HEK293 (cell line): ENCODE measurements around the gene RPS23.
A peak's percentile ranks its signal among the peaks of the same experiment; 100 is the strongest.

Experiments used
- BCL6B ChIP-seq: fragments of 450-650 bp; formaldehyde crosslinking; IDR thresholded peaks from 2 replicates; pipeline ENCODE4 v1.5.1; 2017; ENCODE audit warnings: missing biosample characterization, missing genetic modification characterization
- EGR2 ChIP-seq: fragments of 450-650 bp; formaldehyde crosslinking; IDR thresholded peaks from 2 replicates; pipeline ENCODE4 v1.5.1; 2016; ENCODE audit warnings: low read depth, missing biosample characterization, missing genetic modification characterization
- HOXA7 ChIP-seq: sonication (generic); formaldehyde crosslinking; IDR thresholded peaks from 2 replicates; pipeline ENCODE4 v1.8.1; 2022; ENCODE audit warnings: missing genetic modification reagents, borderline replicate concordance
- KLF1 ChIP-seq: fragments of 450-650 bp; formaldehyde crosslinking; IDR thresholded peaks from 2 replicates; pipeline ENCODE4 v1.5.1; 2016; ENCODE audit warnings: missing biosample characterization, missing genetic modification characterization
- KLF16 ChIP-seq: fragments of 450-650 bp; formaldehyde crosslinking; IDR thresholded peaks from 2 replicates; pipeline ENCODE4 v1.5.1; 2017; ENCODE audit warnings: missing biosample characterization, missing genetic modification characterization
- PRDM10 ChIP-seq: fragments of 450-650 bp; formaldehyde crosslinking; IDR thresholded peaks from 2 replicates; pipeline ENCODE4 v1.5.1; 2016; ENCODE audit warnings: missing biosample characterization, missing genetic modification characterization
- TSHZ1 ChIP-seq: fragments of 450-650 bp; formaldehyde crosslinking; IDR thresholded peaks from 2 replicates; pipeline ENCODE4 v1.5.1; 2016; ENCODE audit warnings: missing biosample characterization, missing genetic modification characterization, borderline replicate concordance
- ZEB2 ChIP-seq: fragments of 450-650 bp; formaldehyde crosslinking; IDR thresholded peaks from 2 replicates; pipeline ENCODE4 v1.5.1; 2016; ENCODE audit warnings: missing biosample characterization, missing genetic modification characterization
- ZNF112 ChIP-seq: fragments of 450-650 bp; formaldehyde crosslinking; IDR thresholded peaks from 2 replicates; pipeline ENCODE4 v1.5.0; 2017; ENCODE audit warnings: missing biosample characterization, missing genetic modification characterization
- ZNF132 ChIP-seq: fragments of 450-650 bp; formaldehyde crosslinking; IDR thresholded peaks from 2 replicates; pipeline ENCODE4 v1.5.1; 2017; ENCODE audit warnings: missing biosample characterization, missing genetic modification characterization, borderline replicate concordance
- ZNF138 ChIP-seq: fragments of 450-650 bp; formaldehyde crosslinking; IDR thresholded peaks from 2 replicates; pipeline ENCODE4 v1.5.1; 2016; ENCODE audit warnings: missing biosample characterization, missing genetic modification characterization, borderline replicate concordance
- ZNF140 ChIP-seq: fragments of 450-650 bp; formaldehyde crosslinking; IDR thresholded peaks from 2 replicates; pipeline ENCODE4 v1.5.1; 2016; ENCODE audit warnings: missing biosample characterization, missing genetic modification characterization
- ZNF426 ChIP-seq: fragments of 450-650 bp; formaldehyde crosslinking; IDR thresholded peaks from 2 replicates; pipeline ENCODE4 v1.5.1; 2017; ENCODE audit warnings: missing biosample characterization, missing genetic modification characterization, mild to moderate bottlenecking, inconsistent platforms, moderate library complexity
- ZNF514 ChIP-seq: fragments of 450-650 bp; formaldehyde crosslinking; IDR thresholded peaks from 2 replicates; pipeline ENCODE4 v1.5.1; 2016; ENCODE audit warnings: missing biosample characterization, missing genetic modification characterization
- ZNF518A ChIP-seq: fragments of 450-650 bp; formaldehyde crosslinking; conservative IDR thresholded peaks from 2 replicates; pipeline ENCODE4 v1.5.1; 2016; ENCODE audit warnings: low read depth, missing biosample characterization, missing genetic modification characterization
- ZNF530 ChIP-seq: fragments of 450-650 bp; formaldehyde crosslinking; IDR thresholded peaks from 2 replicates; pipeline ENCODE4 v1.5.1; 2016; ENCODE audit warnings: low read depth, missing biosample characterization, missing genetic modification characterization
- ZNF555 ChIP-seq: fragments of 450-650 bp; formaldehyde crosslinking; conservative IDR thresholded peaks from 2 replicates; pipeline ENCODE4 v1.5.1; 2017; ENCODE audit warnings: missing biosample characterization, mild to moderate bottlenecking, missing genetic modification characterization, inconsistent platforms
- ZNF626 ChIP-seq: fragments of 450-650 bp; sonication (Bioruptor Pico); formaldehyde crosslinking; IDR thresholded peaks from 2 replicates; pipeline ENCODE4 v1.5.1; 2018; ENCODE audit warnings: missing biosample characterization, missing genetic modification characterization, inconsistent platforms
- ZNF701 ChIP-seq: fragments of 450-650 bp; formaldehyde crosslinking; IDR thresholded peaks from 2 replicates; pipeline ENCODE4 v1.5.1; 2016; ENCODE audit warnings: missing biosample characterization, missing genetic modification characterization
- ZNF76 ChIP-seq: fragments of 450-650 bp; formaldehyde crosslinking; IDR thresholded peaks from 2 replicates; pipeline ENCODE4; 2016; ENCODE audit warnings: low read depth, missing biosample characterization, missing genetic modification characterization, borderline replicate concordance
- ZNF837 ChIP-seq: fragments of 450-650 bp; formaldehyde crosslinking; IDR thresholded peaks from 2 replicates; pipeline ENCODE4 v1.5.1; 2016; ENCODE audit warnings: missing biosample characterization, missing genetic modification characterization
- ZXDB ChIP-seq: fragments of 450-650 bp; formaldehyde crosslinking; IDR thresholded peaks from 2 replicates; pipeline ENCODE4 v1.5.1; 2016; ENCODE audit warnings: missing biosample characterization, missing genetic modification characterization
- TF ChIP-seq, protein P1 (sequence below): fragments of 450-650 bp; formaldehyde crosslinking; IDR thresholded peaks from 2 replicates; pipeline ENCODE4 v1.5.1; 2016; ENCODE audit warnings: missing biosample characterization, missing genetic modification characterization

Gene RPS23

GRCh38 chr5:82277987-82278710 is at the start of gene RPS23 (continued):
- no peak for TF ChIP-seq ZNF837
- no peak for TF ChIP-seq ZNF555 (tag by site-specific recombination)
- TF ChIP-seq KLF1 (tag by site-specific recombination): peak; percentile 30; the same call in 1 of the 2 replicates
- TF ChIP-seq, protein P1, sequence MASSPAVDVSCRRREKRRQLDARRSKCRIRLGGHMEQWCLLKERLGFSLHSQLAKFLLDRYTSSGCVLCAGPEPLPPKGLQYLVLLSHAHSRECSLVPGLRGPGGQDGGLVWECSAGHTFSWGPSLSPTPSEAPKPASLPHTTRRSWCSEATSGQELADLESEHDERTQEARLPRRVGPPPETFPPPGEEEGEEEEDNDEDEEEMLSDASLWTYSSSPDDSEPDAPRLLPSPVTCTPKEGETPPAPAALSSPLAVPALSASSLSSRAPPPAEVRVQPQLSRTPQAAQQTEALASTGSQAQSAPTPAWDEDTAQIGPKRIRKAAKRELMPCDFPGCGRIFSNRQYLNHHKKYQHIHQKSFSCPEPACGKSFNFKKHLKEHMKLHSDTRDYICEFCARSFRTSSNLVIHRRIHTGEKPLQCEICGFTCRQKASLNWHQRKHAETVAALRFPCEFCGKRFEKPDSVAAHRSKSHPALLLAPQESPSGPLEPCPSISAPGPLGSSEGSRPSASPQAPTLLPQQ (tag by site-specific recombination): peak; percentile 77
- TF ChIP-seq TSHZ1: no peak
- TF ChIP-seq KLF16 (tag by site-specific recombination): no peak
- TF ChIP-seq PRDM10 (tag by site-specific recombination): peak; percentile 64
- no peak for TF ChIP-seq ZNF701 (tag by site-specific recombination)
- TF ChIP-seq HOXA7 (CRISPR knock-in tag): no peak
- TF ChIP-seq ZNF132: no peak
- no peak for TF ChIP-seq EGR2
- no peak for TF ChIP-seq ZEB2 (tag by site-specific recombination)
- no peak for TF ChIP-seq ZNF112 (tag by site-specific recombination)
- TF ChIP-seq ZNF626 (tag by site-specific recombination): no peak
- no peak for TF ChIP-seq ZNF138
- TF ChIP-seq ZXDB (tag by site-specific recombination): no peak; the same call in 1 of the 2 replicates
- no peak for TF ChIP-seq ZNF426
- TF ChIP-seq ZNF518A: peak; percentile 44; the same call in 1 of the 2 replicates
- peak; percentile 92 for TF ChIP-seq ZNF76 (tag by site-specific recombination)
- no peak for TF ChIP-seq ZNF140 (tag by site-specific recombination)
- no peak for TF ChIP-seq ZNF530 (tag by site-specific recombination)
- no peak for TF ChIP-seq BCL6B (tag by site-specific recombination)
- TF ChIP-seq ZNF514 (tag by site-specific recombination): no peak
